Stimulated activated CD8-positive, alpha-beta memory T cell treated with anti-CD3 and anti-CD28 coated beads, Interleukin-15, amount 100 ng/mL, for 4 hours (primary cell): Measurements from ENCODE around the gene ANKRD18B.
"Not testable (repeated sequence)": the region's sequence is repeated elsewhere in the genome, so short reads cannot be mapped to it uniquely, and the experiment has no call there.

ENCODE experiments used
- DNase-seq, 2 donors: peaks; one replicate each; pipeline ENCODE4 v3.0.0-alpha.2; 2020; ENCODE audit warnings: low read depth in 2 of 2

The ANKRD18B gene

GRCh38 chr9:33523397-33524305, at the start of gene ANKRD18B:
ANKRD18B (plus strand) TSS chr9:33524251; CDS start chr9:33524490, 239 bp downstream.
- not testable (repeated sequence) for DNase-seq

- no peak for DNase-seq
Measured at GRCh38 chr9:33475357-33475756, 48.7 kb upstream of the ANKRD18B start.

- no peak for DNase-seq
Measured at GRCh38 chr9:33476503-33476902, 47.5 kb upstream of the ANKRD18B start.

- DNase-seq = no peak
Measured at GRCh38 chr9:33480106-33480505, 43.9 kb upstream of the ANKRD18B start.

GRCh38 chr9:33480976-33481375, 43.1 kb upstream of the ANKRD18B start:
- DNase-seq = no peak

GRCh38 chr9:33485312-33485711, 38.7 kb upstream of the ANKRD18B start:
- not testable (repeated sequence) for DNase-seq

GRCh38 chr9:33489066-33489465, 35.0 kb upstream of the ANKRD18B start:
- DNase-seq = no peak

GRCh38 chr9:33493819-33494218, 30.2 kb upstream of the ANKRD18B start:
- not testable (repeated sequence) for DNase-seq

GRCh38 chr9:33498387-33498786, 25.7 kb upstream of the ANKRD18B start:
- no peak for DNase-seq

- no peak for DNase-seq
Measured at GRCh38 chr9:33506626-33507370, 17.3 kb upstream of the ANKRD18B start.

- DNase-seq = no peak
Measured at GRCh38 chr9:33510262-33511183, 13.5 kb upstream of the ANKRD18B start.

GRCh38 chr9:33511184-33511517, 12.9 kb upstream of the ANKRD18B start:
- DNase-seq = not testable (repeated sequence)

GRCh38 chr9:33512535-33512934, 11.5 kb upstream of the ANKRD18B start:
- DNase-seq = not testable (repeated sequence)

GRCh38 chr9:33515342-33515995, 8.6 kb upstream of the ANKRD18B start:
- DNase-seq = not testable (repeated sequence)

GRCh38 chr9:33516397-33516796, 7.7 kb upstream of the ANKRD18B start:
- DNase-seq = not testable (repeated sequence)

- no peak for DNase-seq
Measured at GRCh38 chr9:33517373-33517772, 6.7 kb upstream of the ANKRD18B start.

- DNase-seq = not testable (repeated sequence)
Measured at GRCh38 chr9:33517934-33518577, 6.0 kb upstream of the ANKRD18B start.

GRCh38 chr9:33521861-33522260, 2.2 kb upstream of the ANKRD18B start:
- not testable (repeated sequence) for DNase-seq

GRCh38 chr9:33524306-33524947, 376 bp downstream of the ANKRD18B start:
- no peak for DNase-seq

- not testable (repeated sequence) for DNase-seq
Measured at GRCh38 chr9:33528069-33528468, 4.0 kb downstream of the ANKRD18B start.
